Thyroid gland (tissue), 4 donors: Measurements from ENCODE around the gene CLK4.

ENCODE experiments used
- POLR2A ChIP-seq, 2 donors: fragments of 450-650 bp; IDR thresholded peaks; one replicate each; pipeline ENCODE4 v1.6.1; 2017; ENCODE audit warnings: antibody characterized with exemption in 2 of 2, mild to moderate bottlenecking in 2 of 2, moderate library complexity in 1 of 2
- TF ChIP-seq, protein P1 (sequence below), 6 experiments: fragments of 200-600 bp in 3 of 6; fragments of 450-650 bp in 3 of 6; sonication (generic) in 3 of 6; IDR thresholded peaks; one replicate each; pipeline ENCODE4 v1.5.1; 2016 to 2019; ENCODE audit warnings: antibody characterized with exemption in 6 of 6, mild to moderate bottlenecking in 2 of 6, inconsistent platforms in 1 of 6, moderate library complexity in 1 of 6

DNA sequence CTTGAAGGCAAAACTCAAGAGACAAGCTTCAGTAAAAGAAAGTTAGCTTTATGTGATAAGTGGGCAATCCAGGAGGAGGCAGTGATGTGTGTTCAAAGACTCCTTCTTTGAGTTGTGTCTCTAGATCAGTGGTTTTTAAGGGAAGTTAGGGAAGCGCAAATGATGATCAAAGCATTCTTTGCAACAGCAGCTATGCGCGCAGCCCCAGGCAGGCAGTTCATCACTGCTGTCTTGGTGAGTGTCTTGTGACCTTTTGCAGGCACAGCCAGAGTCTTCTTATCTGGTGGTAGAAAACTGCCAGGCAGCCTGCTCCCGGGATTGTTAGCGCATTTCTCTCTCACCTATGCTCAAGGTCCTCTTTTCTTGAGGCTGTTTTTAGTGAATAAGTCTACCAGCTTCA lies 40.3 kb upstream of the CLK4 start:
- TF ChIP-seq, protein P1, sequence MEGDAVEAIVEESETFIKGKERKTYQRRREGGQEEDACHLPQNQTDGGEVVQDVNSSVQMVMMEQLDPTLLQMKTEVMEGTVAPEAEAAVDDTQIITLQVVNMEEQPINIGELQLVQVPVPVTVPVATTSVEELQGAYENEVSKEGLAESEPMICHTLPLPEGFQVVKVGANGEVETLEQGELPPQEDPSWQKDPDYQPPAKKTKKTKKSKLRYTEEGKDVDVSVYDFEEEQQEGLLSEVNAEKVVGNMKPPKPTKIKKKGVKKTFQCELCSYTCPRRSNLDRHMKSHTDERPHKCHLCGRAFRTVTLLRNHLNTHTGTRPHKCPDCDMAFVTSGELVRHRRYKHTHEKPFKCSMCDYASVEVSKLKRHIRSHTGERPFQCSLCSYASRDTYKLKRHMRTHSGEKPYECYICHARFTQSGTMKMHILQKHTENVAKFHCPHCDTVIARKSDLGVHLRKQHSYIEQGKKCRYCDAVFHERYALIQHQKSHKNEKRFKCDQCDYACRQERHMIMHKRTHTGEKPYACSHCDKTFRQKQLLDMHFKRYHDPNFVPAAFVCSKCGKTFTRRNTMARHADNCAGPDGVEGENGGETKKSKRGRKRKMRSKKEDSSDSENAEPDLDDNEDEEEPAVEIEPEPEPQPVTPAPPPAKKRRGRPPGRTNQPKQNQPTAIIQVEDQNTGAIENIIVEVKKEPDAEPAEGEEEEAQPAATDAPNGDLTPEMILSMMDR (IDR thresholded peaks at IDR 0.05), result no peak
- TF ChIP-seq POLR2A (IDR thresholded peaks at IDR 0.05), result no peak
